GM04504 (cell line): Measurements from ENCODE around the gene BNIP5.

Source experiments
- DNase-seq: peaks from one replicate; pipeline ENCODE4 v3.0.0-alpha.2; 2012; ENCODE audit warnings: low read depth

BNIP5 gene, protein sequence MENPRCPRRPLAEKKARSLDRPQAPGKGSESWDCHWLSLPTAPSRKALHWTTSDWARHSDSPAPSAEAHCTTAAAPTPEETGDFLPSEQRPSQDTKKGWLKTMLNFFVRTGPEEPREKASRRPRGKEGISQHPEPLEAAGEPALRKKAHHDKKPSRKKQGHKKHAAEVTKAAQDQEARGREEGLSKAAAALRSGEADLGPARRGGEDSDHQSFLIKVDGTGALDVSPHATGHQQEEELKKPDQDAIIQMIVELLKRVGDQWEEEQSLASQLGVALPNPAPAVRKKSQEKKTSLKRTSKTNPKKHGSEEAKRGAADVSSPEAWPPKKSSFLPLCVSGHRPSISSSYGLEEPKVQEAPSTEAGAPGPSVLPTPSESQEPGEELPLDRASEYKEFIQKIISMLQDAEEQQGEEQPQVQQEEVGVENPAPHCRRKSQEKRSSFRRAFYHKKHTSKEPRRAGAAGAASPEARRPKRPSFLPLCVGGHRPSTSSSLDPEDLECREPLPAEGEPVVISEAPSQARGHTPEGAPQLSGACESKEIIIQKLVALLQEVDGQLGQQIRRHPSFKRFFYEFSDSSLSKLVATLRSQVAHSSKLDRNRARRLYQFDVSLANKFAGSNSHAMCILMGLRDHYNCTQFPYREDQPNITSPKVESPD

DNA sequence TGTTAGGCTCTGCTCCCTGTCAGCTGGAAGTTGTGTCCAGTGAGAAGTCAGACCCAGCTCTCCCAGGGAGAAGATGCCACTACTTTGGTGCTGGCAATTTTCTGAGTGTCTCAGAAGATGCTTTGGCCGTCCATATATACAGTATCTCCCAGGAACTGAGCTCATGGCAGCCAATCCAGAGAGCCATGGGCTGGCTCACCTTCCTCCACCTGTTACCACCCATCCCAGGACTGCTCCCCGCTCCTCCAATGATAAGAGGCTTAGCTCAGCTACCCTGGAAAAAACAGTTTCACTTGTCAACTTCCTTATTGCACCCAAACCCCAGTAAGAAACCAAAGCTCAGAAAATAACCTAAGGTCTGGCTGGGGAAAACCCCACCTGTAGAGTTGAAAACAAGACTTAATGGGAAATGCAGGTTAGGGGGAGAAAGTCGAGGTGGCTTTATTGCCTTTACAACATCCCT is at the start of gene BNIP5:
Gene BNIP5, minus strand, starts transcription at position 110 of the 463 bp plus-strand sequence. CDS start 6,198 bp downstream, outside the sequence.
- no peak for DNase-seq

DNA sequence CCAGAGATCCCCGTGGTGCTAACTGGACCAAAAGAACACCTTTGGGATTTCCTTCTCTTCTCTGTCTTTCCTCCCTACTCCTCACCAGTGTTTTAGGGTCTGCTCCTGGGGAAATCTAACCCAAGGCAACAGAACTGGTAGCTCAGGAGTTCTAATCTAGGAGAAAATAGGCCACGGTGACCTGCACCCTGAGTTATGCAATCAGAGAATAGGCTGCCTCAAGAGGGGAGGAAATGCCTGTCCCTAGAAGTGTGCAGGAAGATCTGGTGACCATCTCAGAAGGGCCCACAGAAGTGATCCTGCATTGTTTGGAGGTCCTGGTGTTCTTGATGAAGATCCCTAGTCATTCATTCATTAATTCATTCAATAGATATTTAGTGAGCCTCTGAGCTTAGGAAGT is 47.4 kb upstream of the BNIP5 start:
- DNase-seq: no peak

DNA sequence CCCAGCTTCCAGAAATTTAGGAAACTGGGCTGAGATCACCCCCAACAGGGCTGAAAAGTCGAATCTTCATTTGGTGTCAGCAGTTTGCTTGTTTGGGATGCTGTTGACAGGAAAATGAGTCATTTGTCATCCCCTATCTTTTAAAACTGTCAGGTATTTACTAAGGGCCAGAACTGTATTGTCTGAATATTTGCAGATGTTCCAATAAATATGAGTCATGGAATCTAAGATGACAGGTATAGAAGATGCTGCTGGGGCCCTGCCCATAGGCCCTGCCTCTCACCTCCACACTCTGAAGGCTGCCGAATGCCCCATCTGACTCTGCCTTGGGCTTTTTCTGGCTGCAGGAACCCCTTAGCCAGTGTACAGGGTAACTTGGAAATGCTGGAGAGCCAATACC is 46.9 kb upstream of the BNIP5 start:
- no peak for DNase-seq

DNA sequence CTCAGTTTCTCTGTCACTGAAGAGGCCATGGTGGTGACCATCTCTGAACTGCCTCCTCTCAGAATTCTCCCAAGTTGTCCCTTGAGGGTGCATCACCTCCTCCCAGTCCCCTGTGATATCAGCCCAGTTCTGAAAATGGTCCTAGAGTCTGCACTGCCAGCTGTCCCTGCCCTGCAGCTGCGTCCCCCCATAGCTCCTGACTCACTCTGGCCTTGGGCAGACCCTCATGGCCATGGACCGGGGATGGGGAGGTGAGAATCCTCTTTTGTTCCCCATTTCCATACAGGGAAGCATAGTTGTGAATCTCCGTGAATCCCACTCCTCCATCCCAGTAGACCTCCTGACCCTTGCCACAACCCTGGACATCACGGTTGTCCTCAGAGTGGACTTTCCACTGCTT is 46.3 kb upstream of the BNIP5 start:
- DNase-seq: no peak

DNA sequence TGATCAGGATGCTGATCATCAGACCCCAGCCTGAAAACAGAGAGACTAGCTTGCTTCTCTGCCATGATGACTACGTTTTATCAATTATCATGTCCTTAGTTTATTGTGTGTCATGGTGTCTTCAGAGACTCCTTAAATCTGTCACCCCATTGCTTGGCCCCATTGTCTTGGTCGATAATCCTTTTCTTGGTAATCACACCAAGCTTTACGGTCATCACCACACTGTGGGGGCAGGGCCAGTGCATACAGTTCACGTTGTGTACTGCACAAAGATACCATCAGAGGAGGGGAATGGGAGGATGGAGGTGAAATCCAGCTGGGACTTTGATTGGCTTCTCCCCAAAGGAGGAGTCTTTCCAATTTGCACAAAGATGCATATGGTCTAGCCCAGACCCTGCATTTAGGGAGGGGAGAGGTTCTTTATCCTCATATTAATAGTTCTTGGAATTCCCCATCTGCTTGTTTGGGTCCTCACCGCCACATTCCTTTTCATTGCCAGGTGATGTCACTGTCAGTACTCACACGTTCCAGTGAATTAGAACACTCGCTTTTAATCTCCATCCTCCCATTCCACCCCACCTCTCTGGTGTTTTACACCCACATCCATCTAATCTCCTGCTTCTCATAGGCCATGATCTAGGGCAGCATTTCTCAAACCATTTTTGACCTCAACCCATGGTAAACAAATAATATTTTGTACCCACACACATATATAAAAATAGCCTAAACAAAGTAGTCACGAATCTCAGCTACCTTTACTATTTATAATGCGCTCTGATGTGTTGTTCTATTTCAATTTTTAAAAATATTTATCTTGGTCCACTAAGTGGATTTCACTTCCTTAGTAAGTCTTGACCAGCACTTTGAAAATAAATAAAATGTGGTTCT is 45.1 kb upstream of the BNIP5 start:
- DNase-seq: no peak

DNA sequence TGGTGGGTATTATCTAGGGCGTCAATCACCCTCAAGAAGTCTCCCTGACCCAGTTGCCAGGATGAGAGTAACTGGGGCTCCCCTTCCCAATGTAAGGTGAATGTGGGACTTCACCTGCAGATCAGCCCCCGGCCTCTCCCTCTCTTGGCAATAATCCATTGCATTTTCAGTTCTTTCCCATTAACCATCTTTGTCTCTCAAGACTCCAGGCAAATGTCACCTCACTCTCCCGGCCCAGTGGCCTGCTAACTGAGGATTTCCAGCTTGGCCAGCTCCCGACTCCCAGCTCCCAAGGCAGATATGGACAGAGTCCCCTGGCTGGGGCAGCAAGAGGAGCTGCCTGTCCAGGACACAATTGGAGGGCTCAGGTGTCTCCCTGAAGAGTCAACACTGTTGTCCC is 43.5 kb upstream of the BNIP5 start:
- no peak for DNase-seq

DNA sequence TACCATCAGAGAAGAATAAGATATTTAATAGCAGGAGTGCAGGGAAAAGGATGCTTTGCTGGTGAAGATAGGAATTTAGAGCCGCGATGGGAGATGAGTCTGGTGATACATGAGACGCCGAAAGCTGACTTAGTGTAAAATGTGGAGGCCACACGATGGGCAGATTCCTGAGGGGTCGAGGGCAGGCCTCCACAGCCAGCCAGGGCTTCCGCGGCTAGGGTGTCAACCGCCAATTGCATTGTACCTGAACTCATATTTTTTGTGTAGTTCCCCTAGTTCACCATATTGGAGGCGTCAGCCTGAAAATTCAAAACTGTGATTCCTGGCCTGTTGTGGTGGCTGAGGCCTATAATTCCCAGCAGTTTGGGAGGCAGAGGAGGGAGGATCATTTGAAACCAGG is 42.2 kb upstream of the BNIP5 start:
- no peak for DNase-seq

DNA sequence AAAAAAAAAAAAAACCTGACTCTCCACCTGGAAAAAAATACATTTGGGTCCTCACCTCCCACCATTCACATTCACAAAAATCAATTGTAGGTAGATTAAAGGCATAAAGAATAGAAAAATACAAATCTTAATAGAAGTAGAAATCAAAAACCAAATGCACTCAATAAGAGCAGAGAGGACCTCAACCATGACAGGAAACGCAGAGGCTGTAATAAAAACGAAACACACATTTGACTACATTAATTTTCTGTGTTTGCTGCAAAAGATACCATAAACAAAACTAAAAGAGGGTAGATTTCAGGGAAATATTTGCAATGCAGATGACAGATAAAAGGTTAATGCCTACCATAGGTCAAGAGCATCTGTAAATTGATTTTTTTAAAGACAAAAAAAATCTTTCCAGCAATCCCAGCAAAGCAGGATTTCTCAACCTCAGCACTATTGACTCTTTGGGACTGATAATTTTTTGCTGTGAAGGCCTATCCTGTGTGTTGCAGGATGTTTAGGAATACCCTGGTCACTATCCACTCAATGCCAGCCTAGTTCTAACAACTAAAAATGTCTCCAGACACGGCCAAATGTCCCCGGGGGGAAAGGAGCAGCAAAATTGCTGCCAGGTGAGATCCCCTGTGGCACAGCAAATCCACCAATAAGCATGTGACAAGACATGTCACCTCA is 41.7 kb upstream of the BNIP5 start:
- no peak for DNase-seq

DNA sequence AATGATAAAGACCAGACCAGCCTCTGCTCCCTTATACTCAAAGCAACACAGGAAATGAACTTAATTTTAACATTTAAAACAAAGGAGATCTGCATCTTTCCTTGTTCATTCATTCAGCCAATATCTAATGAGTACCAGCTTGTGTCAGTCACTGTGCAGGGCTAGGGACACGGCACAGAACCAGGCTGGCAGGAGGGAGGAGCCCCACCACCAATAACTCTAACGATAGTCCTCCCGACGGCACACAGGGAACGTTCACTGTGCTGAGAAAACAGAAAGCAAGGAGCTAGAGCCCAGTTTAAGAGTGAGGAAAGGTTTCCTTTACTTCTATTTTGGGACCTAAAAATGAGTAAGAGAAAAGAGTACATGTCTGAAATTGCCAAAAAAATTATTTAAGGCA is 40.9 kb upstream of the BNIP5 start:
- no peak for DNase-seq

DNA sequence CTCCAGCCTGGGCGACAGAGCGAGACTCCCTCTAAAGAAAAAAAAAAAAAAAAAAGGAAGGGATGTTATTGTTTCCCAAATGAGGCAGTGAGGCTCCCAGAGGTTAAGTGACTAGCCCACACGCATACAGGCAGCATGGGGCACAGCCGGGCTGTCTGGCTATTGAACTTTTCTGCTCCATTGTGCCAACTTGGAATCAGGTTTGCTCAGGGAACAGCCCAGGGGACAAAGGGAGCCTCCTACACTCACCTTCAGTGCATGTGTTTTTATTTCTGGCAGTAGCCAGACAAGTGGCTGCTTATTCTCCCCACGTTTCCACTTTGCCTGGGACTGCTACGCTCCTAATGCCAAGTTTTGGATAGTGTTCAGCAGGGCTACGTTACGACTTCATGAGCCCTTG is 40.1 kb upstream of the BNIP5 start:
- DNase-seq: no peak

DNA sequence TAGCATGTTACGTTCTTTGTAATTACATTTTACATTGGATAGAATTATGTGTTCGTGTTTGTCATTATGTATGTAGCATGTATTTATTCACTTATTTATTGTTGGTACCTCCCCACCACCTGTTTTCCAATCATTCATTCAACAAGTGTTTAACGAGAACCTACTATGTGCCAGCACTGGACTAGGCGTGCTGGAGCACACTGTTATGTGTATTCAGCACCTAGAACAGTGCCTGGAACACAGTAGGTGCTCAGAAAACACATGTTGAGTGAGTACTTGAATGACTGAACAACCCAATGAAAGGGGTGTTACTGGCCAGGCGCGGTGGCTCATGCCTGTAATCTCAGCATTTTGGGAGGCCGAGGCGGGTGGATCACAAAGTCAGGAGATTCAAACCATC is 39.5 kb upstream of the BNIP5 start:
- DNase-seq: no peak

DNA sequence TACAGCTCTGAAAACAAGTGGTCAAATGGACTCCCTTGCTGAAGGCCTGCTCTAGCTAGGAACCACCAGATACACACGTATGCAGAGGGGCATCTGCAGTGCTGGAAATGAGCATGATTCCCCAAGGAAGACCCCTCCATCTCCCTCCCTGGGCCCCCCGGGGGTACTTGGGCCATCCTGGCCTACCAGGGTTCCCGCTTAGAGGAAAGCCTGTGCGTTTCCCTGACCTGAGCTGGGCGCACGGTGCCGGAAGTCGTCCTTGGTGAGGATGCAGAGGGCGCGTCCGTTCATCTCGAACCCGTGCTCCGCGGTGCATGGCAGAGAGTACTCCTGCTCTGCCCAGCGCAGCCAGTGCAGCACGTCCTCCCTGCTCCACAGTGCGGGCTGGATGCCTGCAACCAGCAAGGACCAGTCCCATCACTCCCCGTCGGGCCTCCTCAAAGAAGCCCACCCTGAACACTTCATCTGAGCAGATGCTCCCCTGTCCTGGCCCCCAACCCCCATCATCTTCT is 39.0 kb upstream of the BNIP5 start:
- no peak for DNase-seq

DNA sequence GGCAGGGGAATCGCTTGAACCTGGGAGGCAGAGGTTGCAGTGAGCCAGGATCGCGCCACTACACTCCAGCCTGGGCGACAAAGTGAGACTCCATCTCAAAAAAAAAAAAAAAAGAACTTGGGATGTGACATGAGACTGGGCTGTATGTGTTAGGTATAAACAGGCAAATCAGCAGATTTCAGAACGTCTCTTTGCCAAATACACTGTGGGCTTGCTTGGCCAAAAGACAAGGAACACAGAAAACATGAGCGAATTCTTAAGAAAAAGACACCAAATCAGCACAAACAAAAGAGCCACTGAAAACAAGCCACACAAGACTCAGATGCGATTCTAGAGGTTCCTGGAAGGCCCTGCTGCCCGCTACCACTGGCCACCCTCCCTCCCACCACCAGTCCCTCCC is 38.3 kb upstream of the BNIP5 start:
- DNase-seq: no peak

DNA sequence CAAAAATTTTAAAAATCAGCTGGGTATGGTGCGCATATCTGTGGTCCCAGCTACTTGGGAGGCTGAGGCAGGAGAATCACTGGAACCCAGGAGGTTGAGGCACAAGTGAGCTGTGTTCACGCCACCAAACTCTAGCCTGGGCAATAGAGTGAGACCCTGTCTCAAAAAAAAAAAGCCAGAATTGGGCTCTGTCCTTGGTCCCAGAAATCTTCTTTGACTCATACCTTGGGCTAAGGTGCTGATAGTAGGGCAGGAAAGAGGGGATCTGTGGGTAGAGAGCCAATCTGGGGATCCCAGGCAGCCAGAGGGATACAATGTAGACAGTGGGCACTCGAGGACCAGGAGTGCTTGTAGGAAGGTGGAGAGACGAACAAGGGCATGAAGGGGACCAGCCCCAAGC is 37.5 kb upstream of the BNIP5 start:
- DNase-seq: no peak

DNA sequence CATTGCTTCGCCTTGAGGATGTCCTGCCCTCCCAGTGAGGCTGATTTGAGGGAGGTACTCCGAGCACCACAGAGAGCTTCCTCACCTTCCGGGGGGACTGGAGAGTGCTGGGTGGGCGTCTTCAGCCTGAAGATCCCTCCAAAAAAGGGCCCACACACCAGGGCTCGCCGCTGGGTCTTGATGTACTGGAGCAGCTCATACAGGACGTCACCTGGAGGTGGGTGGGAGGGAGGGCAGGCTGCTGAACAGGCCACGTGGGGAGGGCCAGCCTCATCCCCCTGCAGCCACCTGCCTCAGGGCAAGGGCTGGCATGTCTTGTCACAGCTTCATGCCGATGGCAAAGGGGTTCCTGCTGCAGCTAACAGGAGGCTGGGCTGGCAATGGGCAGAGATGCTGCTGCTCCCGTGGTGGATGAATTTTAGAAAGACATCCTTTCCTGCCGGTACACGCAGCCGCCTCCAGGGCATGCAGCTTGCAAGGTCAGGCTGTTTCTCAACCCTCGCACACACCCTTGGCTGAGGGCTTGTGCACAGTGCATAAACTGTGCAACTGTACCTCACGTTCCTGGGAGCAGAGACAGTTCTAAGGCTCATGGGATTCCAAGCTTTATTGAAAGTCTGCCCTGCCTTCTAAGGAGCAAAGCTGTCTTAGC is 36.8 kb upstream of the BNIP5 start:
- DNase-seq: no peak

DNA sequence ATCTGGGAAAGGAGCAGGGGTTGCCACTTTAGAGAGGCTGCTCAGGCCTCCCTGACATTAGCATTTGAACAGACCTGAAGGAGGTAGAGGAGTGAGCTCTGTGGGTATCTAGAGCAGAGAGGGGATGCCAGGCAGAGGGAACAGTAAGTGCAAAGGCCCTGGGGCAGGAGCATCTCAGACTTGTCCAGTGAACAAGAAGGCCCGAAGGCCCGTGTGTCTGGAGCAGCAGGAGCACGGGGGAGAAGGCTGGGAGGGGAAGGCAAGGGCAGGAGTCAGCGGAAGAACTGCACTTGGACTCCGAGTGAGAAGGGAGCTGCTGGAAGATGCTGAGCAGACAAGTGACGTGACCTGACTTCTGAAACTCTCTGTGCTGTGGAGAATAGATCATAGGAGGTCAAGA is 35.4 kb upstream of the BNIP5 start:
- no peak for DNase-seq

DNA sequence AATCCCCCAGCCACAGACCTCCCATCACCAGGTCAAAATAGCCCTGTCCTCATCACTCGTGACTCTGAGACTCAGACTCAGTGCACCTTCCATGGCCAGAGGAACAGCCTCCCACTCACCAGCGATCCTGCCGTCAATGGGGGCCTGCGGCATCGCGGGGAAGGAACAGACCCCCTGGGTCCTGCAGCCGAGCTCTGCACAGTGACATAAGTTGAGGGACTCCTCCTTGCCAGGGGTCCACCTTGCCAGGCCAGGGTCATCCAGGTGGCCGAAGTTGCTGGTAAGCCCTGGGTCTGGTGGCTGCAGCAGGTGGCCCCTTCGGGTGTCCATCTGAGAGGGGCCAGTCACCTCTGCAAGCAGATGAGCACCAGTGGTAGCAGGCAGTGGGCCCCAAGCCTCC is 34.5 kb upstream of the BNIP5 start:
- DNase-seq: no peak

DNA sequence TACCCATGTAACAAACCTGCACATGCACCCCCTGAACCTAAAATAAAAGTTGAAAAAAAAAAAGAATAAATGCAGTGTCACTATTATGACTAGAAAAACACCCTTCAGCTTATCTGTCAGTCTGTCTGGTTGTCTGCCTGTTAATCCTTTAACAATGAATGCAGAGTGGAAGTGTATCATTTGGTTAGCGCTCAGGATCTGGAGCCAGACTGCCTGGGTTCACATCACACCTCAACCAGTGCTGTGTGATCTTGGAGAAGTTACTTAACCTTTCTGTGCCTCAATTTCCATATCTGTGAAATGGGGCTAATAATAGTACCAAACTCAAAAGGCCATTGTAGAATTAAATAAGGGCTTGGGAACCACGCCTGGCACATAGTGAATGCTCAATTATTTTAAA is 34.0 kb upstream of the BNIP5 start:
- no peak for DNase-seq

DNA sequence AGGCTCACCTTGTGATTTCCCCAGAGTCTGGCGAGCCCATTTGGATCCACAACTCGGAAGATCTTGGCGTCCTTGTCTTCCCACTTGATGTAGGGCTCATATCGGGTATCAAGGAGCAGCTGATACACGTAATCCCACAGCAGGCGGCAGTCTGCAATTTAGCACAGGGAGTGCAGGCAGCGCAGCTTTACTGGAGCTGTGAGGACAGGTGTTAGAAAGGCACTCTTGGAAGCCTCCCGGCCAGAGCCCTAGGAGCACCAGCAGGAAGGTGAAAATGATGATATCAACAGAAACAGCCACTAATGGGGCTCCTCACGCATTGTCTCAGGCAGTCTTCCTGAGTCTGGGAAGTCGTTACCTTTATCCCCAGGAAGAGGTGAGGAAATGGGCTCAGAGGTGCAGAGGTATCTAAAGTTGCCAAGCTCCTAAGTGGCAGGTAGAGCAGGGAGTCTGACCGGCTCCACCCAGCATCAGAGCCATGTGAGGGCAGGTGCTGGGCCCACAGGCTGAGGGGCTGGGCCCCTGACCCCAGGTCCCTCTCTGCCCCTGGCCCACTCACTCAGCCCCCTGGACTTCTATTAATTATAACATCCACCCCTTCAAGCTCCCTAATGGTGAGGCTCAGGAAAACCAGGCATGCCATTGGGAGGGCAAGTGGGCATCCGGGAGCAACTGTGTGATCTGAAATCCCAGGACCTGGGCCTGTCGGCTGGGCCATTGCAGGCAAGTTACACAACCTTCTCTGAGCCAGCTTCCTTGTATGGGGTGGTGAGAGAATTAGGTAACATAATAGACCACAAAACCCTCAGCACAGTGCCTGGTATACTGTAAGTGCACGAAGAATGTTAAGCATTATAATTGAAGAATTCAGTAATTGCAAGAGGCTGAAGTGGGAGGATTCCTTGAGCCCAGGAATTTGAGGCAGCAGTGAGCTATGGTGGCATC is 32.5 kb upstream of the BNIP5 start:
- DNase-seq: peak; percentile 78

DNA sequence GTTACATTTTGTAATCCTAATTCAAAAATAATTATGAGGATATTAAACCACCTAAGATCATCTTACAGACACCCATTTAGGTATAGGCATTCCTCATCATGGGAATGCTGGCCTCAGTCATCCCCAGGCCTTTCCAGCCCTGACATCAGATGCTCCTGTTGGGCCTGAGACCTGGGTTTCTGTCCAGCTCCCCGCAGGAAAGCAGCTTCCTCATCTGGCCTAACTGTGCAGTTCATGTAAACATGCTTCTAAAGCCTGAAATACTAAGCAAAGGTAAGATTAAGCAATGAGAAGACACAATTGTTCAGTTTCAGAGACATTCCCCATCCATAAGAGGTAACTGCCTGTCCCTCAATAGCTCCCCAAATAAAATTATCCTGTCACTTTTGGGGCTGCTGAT is 31.7 kb upstream of the BNIP5 start:
- no peak for DNase-seq
